Stimulated activated naive CD4-positive, alpha-beta T cell treated with Interleukin-2 at 50 U/mL for 16 hours (primary cell): ENCODE measurements around the gene GADD45A.
A peak's percentile ranks its signal among the peaks of the same experiment; 100 is the strongest.
"Not testable (repeated sequence)": the region's sequence is repeated elsewhere in the genome, so short reads cannot be mapped to it uniquely, and the experiment has no call there.

Experiments
- DNase-seq: peaks from one replicate; lab custom pipeline; 2025; lab: John Stamatoyannopoulos, UW

Gene GADD45A, protein sequence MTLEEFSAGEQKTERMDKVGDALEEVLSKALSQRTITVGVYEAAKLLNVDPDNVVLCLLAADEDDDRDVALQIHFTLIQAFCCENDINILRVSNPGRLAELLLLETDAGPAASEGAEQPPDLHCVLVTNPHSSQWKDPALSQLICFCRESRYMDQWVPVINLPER

DNA sequence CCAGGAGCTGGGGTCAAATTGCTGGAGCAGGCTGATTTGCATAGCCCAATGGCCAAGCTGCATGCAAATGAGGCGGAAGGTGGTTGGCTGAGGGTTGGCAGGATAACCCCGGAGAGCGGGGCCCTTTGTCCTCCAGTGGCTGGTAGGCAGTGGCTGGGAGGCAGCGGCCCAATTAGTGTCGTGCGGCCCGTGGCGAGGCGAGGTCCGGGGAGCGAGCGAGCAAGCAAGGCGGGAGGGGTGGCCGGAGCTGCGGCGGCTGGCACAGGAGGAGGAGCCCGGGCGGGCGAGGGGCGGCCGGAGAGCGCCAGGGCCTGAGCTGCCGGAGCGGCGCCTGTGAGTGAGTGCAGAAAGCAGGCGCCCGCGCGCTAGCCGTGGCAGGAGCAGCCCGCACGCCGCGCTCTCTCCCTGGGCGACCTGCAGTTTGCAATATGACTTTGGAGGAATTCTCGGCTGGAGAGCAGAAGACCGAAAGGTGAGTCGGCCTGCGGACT, at the start of gene GADD45A:
Gene GADD45A (plus strand): TSS at position 135 of the 491 bp plus-strand sequence. CDS start 294 bp downstream, at position 429.
- peak; percentile 96 for DNase-seq

- DNase-seq = no peak
These were observed 48.9 kb upstream of the GADD45A start for GRCh38 chr1:67636146-67636545.

DNA sequence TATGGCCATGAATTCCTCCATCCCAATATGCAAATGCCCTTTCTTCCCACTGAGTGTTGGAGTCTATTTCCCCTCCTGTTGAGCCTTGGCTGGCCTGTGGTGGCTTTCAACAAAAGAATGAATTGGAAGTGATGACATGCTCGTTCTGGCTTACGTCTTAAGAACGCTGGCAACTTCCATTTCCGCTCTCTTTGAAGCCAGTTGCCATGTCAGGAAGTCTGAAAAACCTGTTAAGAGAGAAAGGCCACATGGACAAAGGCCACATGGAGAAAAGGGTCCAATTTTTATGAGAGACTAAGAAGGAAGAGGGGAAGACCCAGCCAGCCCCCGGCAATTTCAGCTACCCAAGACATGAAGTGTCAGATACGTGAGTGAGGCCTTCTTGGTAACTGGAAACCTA, 45.6 kb upstream of the GADD45A start:
- no peak for DNase-seq

DNA sequence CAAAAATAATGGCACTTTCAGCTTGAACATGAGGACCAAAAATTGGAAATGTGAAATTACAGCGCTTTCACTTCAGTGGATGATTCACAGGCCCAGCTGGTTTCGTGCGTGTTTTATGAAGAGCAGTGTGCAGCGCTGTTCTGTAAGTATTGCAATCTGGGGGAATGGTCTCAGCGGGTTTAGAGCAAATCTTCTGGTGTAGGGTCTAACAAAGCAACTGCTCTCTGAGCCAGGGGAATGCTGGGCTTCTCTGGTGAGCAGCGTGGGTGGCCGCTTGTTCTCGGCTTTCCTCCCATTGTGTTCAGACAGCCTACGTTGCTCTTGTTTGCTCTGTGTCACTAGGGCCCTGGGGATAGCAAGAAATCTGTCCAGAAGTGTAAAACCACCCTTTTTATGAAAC, 42.4 kb upstream of the GADD45A start:
- no peak for DNase-seq

DNA sequence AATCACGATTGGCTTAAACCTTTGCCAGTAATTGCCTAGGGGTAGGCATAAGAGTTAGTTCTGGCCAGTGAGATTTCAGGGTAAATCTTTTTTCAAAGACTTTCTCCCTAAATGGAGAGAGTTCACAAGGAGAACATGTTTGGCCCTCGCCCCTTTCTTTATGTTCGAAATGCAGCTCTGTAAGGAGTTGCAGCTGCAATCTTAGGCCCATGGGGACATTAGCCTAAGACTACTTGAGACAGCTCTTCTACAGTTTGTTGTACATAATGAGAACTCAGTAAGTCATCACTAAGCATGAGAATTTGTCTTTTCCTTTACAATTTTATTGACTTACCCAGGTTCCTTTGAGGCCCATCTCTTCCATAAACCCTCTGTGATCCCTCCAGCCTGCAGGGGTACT, 40.4 kb upstream of the GADD45A start:
- DNase-seq = no peak

DNA sequence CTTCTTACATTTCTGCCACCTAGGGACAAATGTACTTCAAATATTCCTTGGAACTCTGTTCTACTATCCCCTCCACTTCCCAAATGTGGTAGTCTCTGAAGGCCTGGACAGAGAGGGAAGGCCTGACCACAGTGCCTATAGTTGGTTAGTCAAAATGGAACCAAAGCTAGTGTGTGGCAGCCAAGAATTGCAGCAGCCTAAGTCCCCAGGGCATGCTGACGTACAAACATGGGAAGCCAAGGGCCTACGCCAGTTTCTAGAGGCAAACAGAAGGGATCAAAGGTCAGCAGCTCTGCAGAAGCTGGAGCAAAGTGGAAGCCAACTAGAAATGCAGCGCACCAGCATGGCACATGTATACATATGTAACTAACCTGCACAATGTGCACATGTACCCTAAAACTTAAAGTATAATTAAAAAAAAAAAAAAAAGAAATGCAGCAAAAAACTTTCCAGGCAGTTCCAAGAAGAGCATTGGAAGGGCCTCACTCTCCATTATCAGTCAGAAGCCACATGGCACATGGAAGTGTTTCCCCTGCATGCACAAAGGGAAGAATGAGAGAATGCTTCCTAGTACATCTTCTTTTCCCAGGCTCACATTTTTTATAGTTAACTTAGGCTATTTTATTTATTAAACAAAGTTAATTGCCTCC, 39.4 kb upstream of the GADD45A start:
- no peak for DNase-seq

GRCh38 chr1:67646145-67647035, 38.6 kb upstream of the GADD45A start:
- DNase-seq = no peak

- no peak for DNase-seq
These were observed 37.8 kb upstream of the GADD45A start for GRCh38 chr1:67647036-67647798.

GRCh38 chr1:67647814-67648358, 37.1 kb upstream of the GADD45A start:
- no peak for DNase-seq

DNA sequence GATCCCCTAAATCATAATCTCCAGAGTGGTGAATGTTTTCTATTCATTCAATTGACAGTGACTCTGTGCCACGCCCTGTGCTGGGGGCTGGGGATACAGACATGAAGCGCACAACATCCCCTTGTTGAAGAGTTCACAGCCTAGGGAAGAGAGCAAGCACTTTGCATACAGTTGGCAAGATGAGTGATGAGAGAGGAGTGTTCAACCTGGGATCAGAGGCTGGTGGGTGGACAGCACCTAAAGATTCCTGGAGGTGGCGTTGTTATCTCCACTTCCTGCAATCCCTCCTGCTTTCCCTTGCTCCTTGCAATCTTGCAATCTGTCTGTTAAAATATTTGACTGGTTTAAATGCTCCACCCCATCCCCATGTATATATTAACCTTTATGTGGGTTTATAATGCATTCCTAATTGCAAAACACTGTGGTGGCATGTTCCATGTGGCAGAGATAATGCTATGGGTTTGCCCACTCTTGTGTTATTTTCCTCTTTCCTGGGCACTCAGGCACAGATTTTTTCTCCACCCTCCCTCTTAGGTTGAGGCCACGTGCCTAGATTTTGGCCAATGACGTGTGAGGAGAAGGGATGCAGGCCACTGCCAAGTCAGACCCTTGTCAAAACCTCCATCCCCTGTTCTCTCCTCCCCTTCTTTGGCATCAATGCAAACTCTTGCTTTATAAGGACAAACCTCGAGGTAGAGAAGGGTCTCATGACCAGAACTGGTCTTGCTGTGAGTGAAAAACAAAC, 36.2 kb upstream of the GADD45A start:
- no peak for DNase-seq

DNA sequence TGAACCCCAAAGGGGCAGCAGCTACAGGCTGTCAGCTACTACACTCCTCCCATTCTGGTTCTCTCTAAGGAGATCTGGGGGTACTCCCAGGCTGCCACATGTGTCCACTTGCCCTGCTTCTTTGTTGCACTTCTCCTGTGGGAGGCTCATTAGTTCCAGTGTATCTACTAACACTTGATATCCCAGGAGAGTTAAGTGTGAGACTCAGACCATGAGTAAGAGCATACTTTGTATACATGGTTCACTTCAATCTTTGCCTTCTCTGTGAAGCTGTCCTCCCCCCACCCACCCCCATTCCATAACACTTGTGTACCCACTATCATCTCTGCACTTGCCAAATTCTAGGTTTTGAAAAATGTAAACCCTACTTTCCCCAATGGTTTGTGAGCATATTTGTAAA, 34.9 kb upstream of the GADD45A start:
- no peak for DNase-seq

DNA sequence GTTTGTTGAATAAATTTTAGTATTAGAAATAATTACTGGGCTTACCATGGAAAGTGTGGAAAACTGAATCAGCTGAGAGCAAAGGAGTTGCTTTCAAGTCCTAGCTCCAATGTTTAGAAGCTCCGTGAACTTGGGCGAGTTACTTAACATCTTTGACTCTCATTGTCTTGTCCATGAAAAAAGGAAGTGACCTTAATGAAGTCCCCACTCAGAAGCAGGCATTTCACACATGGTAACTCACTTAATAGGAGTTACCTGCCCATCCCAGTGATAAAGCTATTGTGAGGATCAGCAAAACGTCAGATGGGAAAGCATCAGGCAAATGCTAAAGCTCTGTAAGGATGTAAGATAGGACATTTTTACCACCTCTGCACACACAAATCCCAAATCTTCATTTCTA, 34.0 kb upstream of the GADD45A start:
- DNase-seq = no peak

- no peak for DNase-seq
These were observed 32.2 kb upstream of the GADD45A start for GRCh38 chr1:67652800-67653199.

- no peak for DNase-seq
These were observed 31.7 kb upstream of the GADD45A start for GRCh38 chr1:67653304-67653703.

- no peak for DNase-seq
These were observed 29.4 kb upstream of the GADD45A start for GRCh38 chr1:67655581-67655980.

GRCh38 chr1:67657152-67657551, 27.8 kb upstream of the GADD45A start:
- not testable (repeated sequence) for DNase-seq

DNA sequence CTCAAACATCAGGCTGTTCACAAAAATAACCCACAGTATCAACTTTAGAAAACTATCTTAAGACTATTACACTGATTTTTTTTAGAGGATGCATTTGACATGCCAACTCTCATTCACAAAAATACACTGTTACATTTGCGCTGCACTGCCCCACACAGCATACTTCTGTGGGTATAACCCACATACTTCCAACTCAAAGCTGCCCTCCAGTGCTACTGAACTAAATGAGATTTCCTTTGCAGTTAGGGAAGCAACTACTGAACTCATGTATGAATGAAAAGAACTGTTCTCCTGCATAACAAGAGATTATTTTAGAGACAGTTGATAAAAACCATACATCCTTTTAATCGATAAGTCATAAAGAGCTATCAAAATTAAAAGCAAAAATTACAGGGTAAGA, 25.8 kb upstream of the GADD45A start:
- no peak for DNase-seq

- no peak for DNase-seq
These were observed 22.1 kb upstream of the GADD45A start for GRCh38 chr1:67662884-67663283.

DNA sequence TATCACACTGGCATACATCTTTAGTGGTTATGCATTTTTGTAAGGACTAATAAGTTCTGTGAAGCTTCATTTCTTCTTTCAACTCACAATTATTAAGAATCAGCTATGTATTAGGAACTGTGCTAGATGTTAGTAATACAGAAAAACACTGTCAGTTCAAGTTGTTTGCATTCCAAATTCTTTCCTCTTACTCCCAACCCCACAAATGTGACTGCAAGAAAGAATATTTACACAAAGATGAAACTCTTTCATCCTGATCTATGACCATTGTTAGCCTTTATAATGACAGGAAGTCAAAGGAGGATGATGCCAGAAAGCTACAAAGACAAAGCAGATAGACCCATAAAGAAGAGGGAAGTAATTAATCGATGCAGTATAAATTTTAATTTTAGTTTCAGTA, 21.0 kb upstream of the GADD45A start:
- DNase-seq = no peak

- DNase-seq = not testable (repeated sequence)
These were observed 19.7 kb upstream of the GADD45A start for GRCh38 chr1:67665307-67665706.

DNA sequence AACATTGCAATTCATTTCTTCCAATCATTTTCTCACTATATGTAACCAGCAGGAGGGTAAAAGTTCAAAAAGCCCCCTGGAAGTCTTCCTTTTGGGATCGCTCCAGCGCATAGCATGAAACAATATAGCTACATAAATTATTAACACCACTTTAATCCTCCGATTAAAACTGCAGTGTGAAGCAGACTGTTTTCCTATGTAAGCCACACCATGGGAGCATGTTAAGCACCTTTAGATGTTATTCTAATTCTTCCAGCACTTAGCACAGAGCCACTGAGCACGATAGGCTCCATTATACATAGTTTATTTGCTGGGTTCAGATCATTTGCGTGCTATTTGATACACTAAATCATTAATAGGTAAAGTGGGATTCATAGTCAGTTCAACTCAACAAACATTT, 18.4 kb upstream of the GADD45A start:
- no peak for DNase-seq
